Esophagus (tissue), 2 donors: ENCODE measurements around the gene VARS1. TPM values are rescaled to one million over a fixed set of nuclear protein-coding genes. Genes with fewer than 3 reads are reported as not detected.

Experiments
- H3K27ac ChIP-seq, 2 donors: one replicate each; pipeline ENCODE4 v1.5.1; 2013; ENCODE audit warnings: low read depth in 2 of 2, mild to moderate bottlenecking in 2 of 2, inconsistent platforms in 1 of 2, low read length in 1 of 2, moderate library complexity in 1 of 2
- H3K27me3 ChIP-seq, 2 donors: one replicate each; pipeline ENCODE4 v1.6.1; 2013; ENCODE audit warnings: low read length in 2 of 2, control low read depth in 1 of 2, mild to moderate bottlenecking in 1 of 2; ENCODE audit not compliant: insufficient read depth in 2 of 2, control insufficient read depth in 1 of 2
- H3K36me3 ChIP-seq, 2 donors: one replicate each; pipeline ENCODE4 v1.6.1; 2013; ENCODE audit warnings: low read length in 1 of 2; ENCODE audit not compliant: control insufficient read depth in 2 of 2, insufficient read depth in 2 of 2
- H3K4me1 ChIP-seq, 2 donors: one replicate each; pipeline ENCODE4 v1.6.1; 2013; ENCODE audit warnings: low read length in 1 of 2; ENCODE audit not compliant: control insufficient read depth in 2 of 2, insufficient read depth in 2 of 2
- H3K4me3 ChIP-seq, 2 donors: one replicate each; pipeline ENCODE4 v1.5.1; 2013; ENCODE audit warnings: low read length in 2 of 2, mild to moderate bottlenecking in 2 of 2, low read depth in 1 of 2, moderate library complexity in 1 of 2
- H3K9me3 ChIP-seq, 2 donors: one replicate each; pipeline ENCODE4 v1.6.1; 2013; ENCODE audit warnings: mild to moderate bottlenecking in 2 of 2, low read depth in 1 of 2, low read length in 1 of 2, moderate library complexity in 1 of 2; ENCODE audit not compliant: control insufficient read depth in 2 of 2, insufficient read depth in 1 of 2
- WGBS, 2 donors: extraction: QIAGEN DNeasy Blood & Tissue Kit; methylation state at CpG; one replicate each; pipeline ENCODE4 v1.1.7; 2013; 5-methylcytosine and 5-hydroxymethylcytosine counted together
- polyA plus RNA-seq, 2 donors: library from polyadenylated mRNA; stranded (reverse); fragments of 200-250 nt; gene quantifications; one replicate each; pipeline ENCODE4 v1.2.3, GENCODE V29; 2013
- donor health status: healthy with polysubstance abuse.
- donor health status: Bipolar disorder and iron deficiency.

Gene VARS1
- polyA plus RNA-seq, 2 donors, result 35.7 to 37.3 TPM

GRCh38 chr6:31750411-31751022 lies 45.0 kb downstream of the VARS1 start:
- Histone ChIP-seq H3K27ac (no peak overlapping the region), H3K9me3 (no peaks in the 10 kb centered on the region), H3K4me3 (no peak overlapping the region), H3K27me3 (no peaks in the 10 kb centered on the region), H3K36me3 (peaks cover 0 to 3% of the 10 kb centered on the region in 2 donors), H3K4me1 (peaks cover 0 to 2% of the 10 kb centered on the region in 2 donors)
- 85 to 91% methylated on average over 7 of the region's 7 CpGs for WGBS, 2 donors

DNA sequence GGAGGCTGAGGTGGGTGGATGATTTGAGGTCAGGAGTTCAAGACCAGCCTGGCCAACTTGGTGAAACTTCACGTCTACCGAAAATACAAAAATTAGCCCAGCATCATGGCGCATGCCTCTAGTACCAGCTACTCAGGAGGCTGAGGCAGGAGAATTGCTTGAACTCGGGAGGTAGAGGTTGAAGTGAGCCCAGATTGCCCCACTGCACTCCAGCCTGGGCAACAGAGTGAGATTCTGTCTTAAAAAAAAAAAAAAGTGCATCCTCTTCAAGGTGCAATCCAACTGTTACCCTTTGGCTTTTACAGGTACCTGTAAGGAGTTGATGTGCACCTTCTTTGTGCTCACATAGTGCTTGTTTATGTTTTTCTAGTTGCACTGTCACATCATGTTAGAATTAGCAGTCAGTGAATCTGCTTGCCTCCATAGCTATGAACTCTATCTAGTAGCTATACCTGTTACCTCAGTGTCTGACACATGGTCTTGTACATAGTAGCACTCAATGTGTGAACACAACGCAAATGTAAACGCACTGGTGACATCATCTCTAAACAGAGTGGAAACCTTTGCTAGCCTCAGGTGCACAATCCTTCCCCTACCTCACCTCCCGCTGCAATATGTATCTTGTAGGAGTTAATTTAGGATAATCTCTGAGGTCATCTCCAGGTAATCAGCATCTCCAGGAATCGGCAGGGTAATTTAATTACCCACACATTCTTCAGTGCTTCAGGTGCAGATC lies 46.1 kb downstream of the VARS1 start:
- no peak overlapping the region for H3K27ac ChIP-seq
- peaks cover 0 to 2% of the 10 kb centered on the region in 2 donors for H3K4me1 ChIP-seq
- H3K4me3 ChIP-seq, result no peak overlapping the region
- no peaks in the 10 kb centered on the region for H3K27me3 ChIP-seq
- peaks cover 0 to 3% of the 10 kb centered on the region in 2 donors for H3K36me3 ChIP-seq
- 87 to 90% methylated on average over 8 of the region's 8 CpGs for WGBS, 2 donors
- H3K9me3 ChIP-seq, result no peaks in the 10 kb centered on the region

Other genes starting within 250 kb of the VARS1 start
- gene ATP6V1G2, start 249.1 kb downstream of the VARS1 start, polyA plus RNA-seq, result under 1 TPM; 0.32 to 0.49 TPM
- gene NFKBIL1, start 248.1 kb downstream of the VARS1 start, polyA plus RNA-seq, result 10 to 100 TPM; 16.1 to 20.2 TPM
- under 1 TPM; 0.10 to 0.14 TPM for gene LTA, start 223.5 kb downstream of the VARS1 start, polyA plus RNA-seq
- 1 to 10 TPM in 1 of 2 donors, under 1 TPM in 1; 0.71 to 2.4 TPM for gene TNF, start 220.2 kb downstream of the VARS1 start, polyA plus RNA-seq
- 1 to 10 TPM; 1.8 to 3.0 TPM for gene LTB, start 213.3 kb downstream of the VARS1 start, polyA plus RNA-seq
- 1 to 10 TPM; 2.8 to 6.9 TPM for gene LST1, start 209.5 kb downstream of the VARS1 start, polyA plus RNA-seq
- gene NCR3, start 202.7 kb downstream of the VARS1 start, polyA plus RNA-seq, result under 1 TPM in 1 of 2 donors, not detected in 1; 0.07 TPM
- 10 to 100 TPM in 1 of 2 donors, 1 to 10 TPM in 1; 8.0 to 12.6 TPM for gene AIF1, start 180.5 kb downstream of the VARS1 start, polyA plus RNA-seq
- 100 to 1,000 TPM in 1 of 2 donors, 10 to 100 TPM in 1; 76.6 to 110 TPM for gene PRRC2A, start 175.0 kb downstream of the VARS1 start, polyA plus RNA-seq
- 100 to 1,000 TPM; 158 to 259 TPM for gene BAG6, start 143.1 kb downstream of the VARS1 start, polyA plus RNA-seq
- 1 to 10 TPM; 4.3 to 6.0 TPM for gene APOM, start 139.9 kb downstream of the VARS1 start, polyA plus RNA-seq
- 10 to 100 TPM; 20.6 to 21.1 TPM for gene C6orf47, start 135.0 kb downstream of the VARS1 start, polyA plus RNA-seq
- gene GPANK1, start 130.8 kb downstream of the VARS1 start, polyA plus RNA-seq, result 10 to 100 TPM; 10.2 to 10.4 TPM
- 100 to 1,000 TPM; 140 to 187 TPM for gene CSNK2B, start 129.7 kb downstream of the VARS1 start, polyA plus RNA-seq
- gene LY6G5B, start 125.8 kb downstream of the VARS1 start, polyA plus RNA-seq, result 1 to 10 TPM; 5.3 to 7.4 TPM
- 1 to 10 TPM in 1 of 2 donors, under 1 TPM in 1; 0.76 to 1.1 TPM for gene LY6G5C, start 114.7 kb downstream of the VARS1 start, polyA plus RNA-seq
- gene ABHD16A, start 92.4 kb downstream of the VARS1 start, polyA plus RNA-seq, result 10 to 100 TPM; 30.0 to 40.1 TPM
- gene LY6G6F, start 88.9 kb downstream of the VARS1 start, polyA plus RNA-seq, result not detected
- 1 to 10 TPM in 1 of 2 donors, under 1 TPM in 1; 0.67 to 1.3 TPM for gene LY6G6D, start 80.4 kb downstream of the VARS1 start, polyA plus RNA-seq
- gene LY6G6C, start 74.0 kb downstream of the VARS1 start, polyA plus RNA-seq, result 10 to 100 TPM; 17.2 to 21.9 TPM
- under 1 TPM; 0.49 to 0.88 TPM for gene MPIG6B, start 72.4 kb downstream of the VARS1 start, polyA plus RNA-seq
- gene DDAH2, start 66.5 kb downstream of the VARS1 start, polyA plus RNA-seq, result 10 to 100 TPM; 46.5 to 73.3 TPM
- 100 to 1,000 TPM; 258 to 412 TPM for gene CLIC1, start 59.2 kb downstream of the VARS1 start, polyA plus RNA-seq
- gene MSH5, start 55.7 kb downstream of the VARS1 start, polyA plus RNA-seq, result 10 to 100 TPM in 1 of 2 donors, 1 to 10 TPM in 1; 6.3 to 15.8 TPM
- 1 to 10 TPM; 2.3 to 7.6 TPM for gene SAPCD1, start 33.1 kb downstream of the VARS1 start, polyA plus RNA-seq
- gene VWA7, start 18.4 kb downstream of the VARS1 start, polyA plus RNA-seq, result 1 to 10 TPM in 1 of 2 donors, under 1 TPM in 1; 0.33 to 1.3 TPM
- gene LSM2, start 11.2 kb upstream of the VARS1 start, polyA plus RNA-seq, result 10 to 100 TPM; 25.6 to 42.9 TPM
- under 1 TPM; 0.39 to 0.42 TPM for gene HSPA1L, start 19.5 kb upstream of the VARS1 start, polyA plus RNA-seq
- gene HSPA1A, start 19.8 kb upstream of the VARS1 start, polyA plus RNA-seq, result 100 to 1,000 TPM; 105 to 125 TPM
- gene HSPA1B, start 32.0 kb upstream of the VARS1 start, polyA plus RNA-seq, result 100 to 1,000 TPM in 1 of 2 donors, 10 to 100 TPM in 1; 26.9 to 103 TPM
- gene NEU1, start 67.1 kb upstream of the VARS1 start, polyA plus RNA-seq, result 10 to 100 TPM; 13.6 to 14.6 TPM
- gene SLC44A4, start 83.2 kb upstream of the VARS1 start, polyA plus RNA-seq, result under 1 TPM; 0.19 to 0.33 TPM
- 10 to 100 TPM; 27.2 to 39.6 TPM for gene EHMT2, start 101.9 kb upstream of the VARS1 start, polyA plus RNA-seq
- gene ZBTB12, start 106.3 kb upstream of the VARS1 start, polyA plus RNA-seq, result 1 to 10 TPM; 2.4 to 3.6 TPM
- 1 to 10 TPM; 1.2 to 1.3 TPM for gene C2, start 132.0 kb upstream of the VARS1 start, polyA plus RNA-seq
- 10 to 100 TPM; 15.9 to 19.6 TPM for gene CFB, start 150.3 kb upstream of the VARS1 start, polyA plus RNA-seq
- 10 to 100 TPM; 30.2 to 49.3 TPM for gene NELFE, start 163.2 kb upstream of the VARS1 start, polyA plus RNA-seq
- gene SKIC2, start 163.4 kb upstream of the VARS1 start, polyA plus RNA-seq, result 10 to 100 TPM; 39.1 to 58.0 TPM
- 10 to 100 TPM; 11.8 to 16.5 TPM for gene DXO, start 176.4 kb upstream of the VARS1 start, polyA plus RNA-seq
- gene C4A, start 186.3 kb upstream of the VARS1 start, polyA plus RNA-seq, result 10 to 100 TPM in 1 of 2 donors, 1 to 10 TPM in 1; 6.9 to 13.1 TPM
- gene C4B, start 219.0 kb upstream of the VARS1 start, polyA plus RNA-seq, result 10 to 100 TPM in 1 of 2 donors, 1 to 10 TPM in 1; 5.3 to 15.0 TPM
- gene CYP21A2, start 242.7 kb upstream of the VARS1 start, polyA plus RNA-seq, result under 1 TPM; 0.43 to 0.47 TPM